H1 (cell line): ENCODE results near the gene HOTAIR. TPM values are rescaled to one million over a fixed set of nuclear protein-coding genes. Genes with fewer than 3 reads are reported as not detected.

ENCODE experiments used
- CTCF ChIA-PET: fragments of 300-600 bp; sonication (Branson Sonifier 250); formaldehyde crosslinking; loops from one replicate; lab custom pipeline; 2021; ENCODE audit not compliant: partially characterized antibody; lab: Charles Lee
- POLR2A ChIA-PET: fragments of 300-600 bp; sonication (Branson Sonifier 250); formaldehyde crosslinking; loops from one replicate; lab custom pipeline; 2021; ENCODE audit warnings: inconsistent platforms; ENCODE audit not compliant: partially characterized antibody; lab: Charles Lee
- DNase-seq, 2 experiments: peaks; one replicate each; pipeline versions ENCODE4 v3.0.0 to v3.0.0-alpha.2; 2010 to 2022; ENCODE audit warnings: low spot score in 2 of 2, low read depth in 1 of 2, mixed read lengths in 1 of 2
- FAIRE-seq: peaks from 2 replicates; lab custom pipeline; 2011; peaks lifted over from hg19 to GRCh38; lab: Jason Lieb, UNC
- H2AFZ ChIP-seq: 2 replicates; pipeline ENCODE4 v1.8.1; 2012; ENCODE audit warnings: low read length, inconsistent platforms
- H2AK5ac ChIP-seq: 2 replicates; pipeline ENCODE4 v1.6.1; 2013; ENCODE audit warnings: low read depth, low read length
- H2BK120ac ChIP-seq: replicated peaks from 2 replicates; pipeline ENCODE3; 2013; ENCODE audit warnings: low read depth, low read length, inconsistent platforms
- H2BK12ac ChIP-seq: 2 replicates; pipeline ENCODE4 v1.6.1; 2013; ENCODE audit warnings: low read depth, low read length
- H2BK15ac ChIP-seq: 2 replicates; pipeline ENCODE4 v1.6.1; 2013; ENCODE audit warnings: low read length
- H2BK20ac ChIP-seq: 2 replicates; pipeline ENCODE4 v1.6.1; 2013; ENCODE audit warnings: low read length
- H2BK5ac ChIP-seq: 2 replicates; pipeline ENCODE4 v1.6.1; 2013; ENCODE audit warnings: low read depth, low read length
- H3K14ac ChIP-seq: 2 replicates; pipeline ENCODE4 v1.6.1; 2013; ENCODE audit warnings: inconsistent platforms; ENCODE audit not compliant: insufficient read length
- H3K18ac ChIP-seq: 2 replicates; pipeline ENCODE4 v1.6.1; 2013; ENCODE audit warnings: low read length; ENCODE audit errors: extremely low read depth
- H3K23ac ChIP-seq: 2 replicates; pipeline ENCODE4 v1.6.1; 2013; ENCODE audit warnings: inconsistent platforms; ENCODE audit not compliant: insufficient read length
- H3K23me2 ChIP-seq: 2 replicates; pipeline ENCODE4 v1.6.1; 2013; ENCODE audit warnings: low read depth, low read length
- H3K27ac ChIP-seq: 2 replicates; pipeline ENCODE4 v1.6.1; 2011; ENCODE audit warnings: low read depth, low read length, inconsistent platforms
- H3K27me3 ChIP-seq, 4 experiments: replicated peaks in 1 of 4; 1 replicate in 1 of 4; 2 replicates in 3 of 4; pipeline versions ENCODE4 v1.6.1 to v1.8.1; 2011 to 2013; ENCODE audit warnings: low read length in 3 of 4, mild to moderate bottlenecking in 3 of 4, inconsistent platforms in 2 of 4, mixed read lengths in 2 of 4, moderate library complexity in 1 of 4; ENCODE audit not compliant: control insufficient read depth in 3 of 4, insufficient read depth in 3 of 4; ENCODE audit errors: extremely low read depth in 1 of 4
- H3K36me3 ChIP-seq, 4 experiments: 2 replicates each; pipeline versions ENCODE4 v1.6.1 to v1.8.1; 2011 to 2013; ENCODE audit warnings: mild to moderate bottlenecking in 4 of 4, low read length in 3 of 4, moderate library complexity in 2 of 4, control low read depth in 1 of 4, inconsistent platforms in 1 of 4; ENCODE audit not compliant: insufficient read depth in 4 of 4, control insufficient read depth in 2 of 4
- H3K4ac ChIP-seq: replicated peaks from 2 replicates; pipeline ENCODE3; 2013; ENCODE audit warnings: low read length, low read depth, mixed read lengths, inconsistent platforms; ENCODE audit not compliant: insufficient read length
- H3K4me1 ChIP-seq, 4 experiments: replicated peaks in 1 of 4; 1 replicate in 1 of 4; 2 replicates in 3 of 4; pipeline versions ENCODE4 v1.6.1 to v1.8.1; 2011 to 2013; ENCODE audit warnings: low read length in 3 of 4, inconsistent platforms in 2 of 4, mixed read lengths in 1 of 4; ENCODE audit not compliant: insufficient read depth in 4 of 4, control insufficient read depth in 3 of 4
- H3K4me2 ChIP-seq, 2 experiments: 2 replicates each; pipeline versions ENCODE4 v1.6.1 to v1.8.1; 2011 to 2013; ENCODE audit warnings: low read depth in 2 of 2, low read length in 2 of 2, control low read depth in 1 of 2, inconsistent platforms in 1 of 2, mild to moderate bottlenecking in 1 of 2; ENCODE audit not compliant: insufficient read depth in 1 of 2
- H3K4me3 ChIP-seq, 4 experiments: fragments of 200-600, 300-600 bp in 1 of 4; sonication (generic), shearing (Covaris generic), sonication (Bioruptor Twin) in 1 of 4; 2 replicates each; pipeline versions ENCODE4 v1.5.1 to v1.8.1; 2011 to 2016; ENCODE audit warnings: low read length in 4 of 4, low read depth in 3 of 4, control low read depth in 2 of 4, inconsistent platforms in 2 of 4, mild to moderate bottlenecking in 2 of 4, mixed read lengths in 1 of 4, moderate library complexity in 1 of 4; ENCODE audit not compliant: insufficient read depth in 2 of 4; ENCODE audit errors: extremely low read depth in 1 of 4
- H3K56ac ChIP-seq: replicated peaks from 2 replicates; pipeline ENCODE3; 2013; ENCODE audit warnings: low read depth, mild to moderate bottlenecking, mixed read lengths, low read length, inconsistent platforms; ENCODE audit not compliant: insufficient read length
- H3K79me1 ChIP-seq: 2 replicates; pipeline ENCODE4 v1.6.1; 2013; ENCODE audit warnings: low read depth, low read length, control low read depth
- H3K79me2 ChIP-seq, 2 experiments: 2 replicates each; pipeline versions ENCODE4 v1.6.1 to v1.8.1; 2012 to 2013; ENCODE audit warnings: low read length in 2 of 2, mild to moderate bottlenecking in 2 of 2, inconsistent platforms in 1 of 2; ENCODE audit not compliant: insufficient read depth in 2 of 2, control insufficient read depth in 1 of 2
- H3K9ac ChIP-seq, 4 experiments: replicated peaks in 1 of 4; 1 replicate in 1 of 4; 2 replicates in 3 of 4; pipeline versions ENCODE4 v1.6.1 to v1.8.1; 2011 to 2013; ENCODE audit warnings: low read depth in 3 of 4, low read length in 3 of 4, control low read depth in 2 of 4, mild to moderate bottlenecking in 2 of 4, moderate library complexity in 2 of 4, inconsistent platforms in 1 of 4; ENCODE audit errors: extremely low read depth in 1 of 4
- H3K9me3 ChIP-seq, 2 experiments: 2 replicates each; pipeline versions ENCODE4 v1.6.1 to v1.8.1; 2012 to 2013; ENCODE audit warnings: mild to moderate bottlenecking in 2 of 2, moderate library complexity in 2 of 2, control low read depth in 1 of 2, inconsistent platforms in 1 of 2, low read depth in 1 of 2, low read length in 1 of 2, mixed read lengths in 1 of 2; ENCODE audit not compliant: insufficient read depth in 2 of 2
- H4K20me1 ChIP-seq, 2 experiments: replicated peaks in 1 of 2; 2 replicates each; pipeline versions ENCODE3 to v1.8.1; 2011 to 2013; ENCODE audit warnings: inconsistent platforms in 2 of 2, low read length in 2 of 2, mild to moderate bottlenecking in 1 of 2; ENCODE audit not compliant: insufficient read depth in 2 of 2, control insufficient read depth in 1 of 2
- H4K5ac ChIP-seq: 2 replicates; pipeline ENCODE4 v1.6.1; 2013; ENCODE audit warnings: low read length, low read depth, mixed read lengths, inconsistent platforms; ENCODE audit not compliant: insufficient read length
- H4K8ac ChIP-seq: 2 replicates; pipeline ENCODE4 v1.8.0; 2013; ENCODE audit warnings: mild to moderate bottlenecking, moderate library complexity, low read length, inconsistent platforms; ENCODE audit not compliant: insufficient read depth; ENCODE audit errors: extremely low read depth
- H4K91ac ChIP-seq: replicated peaks from 2 replicates; pipeline ENCODE3; 2013; ENCODE audit warnings: low read length, mixed read lengths, inconsistent platforms; ENCODE audit not compliant: insufficient read length
- ASH2L ChIP-seq: fragments of 200-600, 300-600 bp; sonication (generic); IDR thresholded peaks from one replicate; pipeline ENCODE4 v1.7.1; 2017; ENCODE audit warnings: low read length
- CBX5 ChIP-seq: fragments of 300-800, 300-1000 bp; sonication (generic); IDR thresholded peaks from 2 replicates; pipeline ENCODE4 v1.7.1; 2016; ENCODE audit warnings: antibody characterized with exemption, low read length, low read depth
- CTBP2 ChIP-seq: IDR thresholded peaks from 2 replicates; pipeline ENCODE4 v1.7.0; 2011; ENCODE audit warnings: borderline replicate concordance, mild to moderate bottlenecking, moderate library complexity, mixed read lengths, low read length; ENCODE audit not compliant: insufficient read depth, insufficient read length
- CTCF ChIP-seq, 3 experiments: IDR thresholded peaks; 1 replicate in 2 of 3; 2 replicates in 1 of 3; pipeline versions ENCODE4 v1.5.1 to v1.6.1; 2011; ENCODE audit warnings: low read length in 3 of 3, mild to moderate bottlenecking in 3 of 3, inconsistent platforms in 2 of 3, low read depth in 1 of 3, moderate library complexity in 1 of 3; ENCODE audit not compliant: insufficient read depth in 1 of 3; ENCODE audit errors: control extremely low read depth in 1 of 3
- EZH2 ChIP-seq: fragments of 200-600 bp; sonication (generic); IDR thresholded peaks from 2 replicates; pipeline ENCODE4 v1.7.1; 2012; ENCODE audit warnings: low read depth, mild to moderate bottlenecking, moderate library complexity, low read length, inconsistent platforms; ENCODE audit not compliant: severe bottlenecking
- MAFK ChIP-seq: IDR thresholded peaks from 2 replicates; pipeline ENCODE4 v1.6.1; 2012; ENCODE audit warnings: low read depth, mild to moderate bottlenecking, improper control_type of control experiment, low read length
- RNF2 ChIP-seq: fragments of 200-900, 300-1000 bp; sonication (generic); IDR thresholded peaks from 2 replicates; pipeline ENCODE4 v1.7.1; 2016; ENCODE audit warnings: borderline replicate concordance, low read depth, mild to moderate bottlenecking, antibody characterized with exemption, low read length; ENCODE audit not compliant: poor library complexity, severe bottlenecking; ENCODE audit errors: missing control alignments
- SP1 ChIP-seq: IDR thresholded peaks from 2 replicates; pipeline ENCODE4 v1.6.1; 2011; ENCODE audit warnings: low read depth, low read length
- whole genome bisulfite sequencing, 2 experiments: shearing (Covaris generic) in 1 of 2; methylation state at CpG; one replicate each; pipeline versions ENCODE4 v1.1.6 to v1.1.7; 2013 to 2015; ENCODE audit warnings: low lambda C conversion rate in 2 of 2, mixed read lengths in 2 of 2, inconsistent platforms in 1 of 2, low coverage in 1 of 2, missing lambda C conversion rate in 1 of 2; ENCODE audit not compliant: insufficient replicate concordance in 2 of 2, insufficient coverage in 1 of 2, insufficient read length in 1 of 2; ENCODE audit errors: extremely low coverage in 1 of 2, missing lambda C conversion rate in 1 of 2; 5-methylcytosine and 5-hydroxymethylcytosine counted together
- polyA plus RNA-seq, 7 experiments: library from polyadenylated mRNA; depleted of rRNA in 3 of 7; stranded (reverse) in 5 of 7; unstranded in 2 of 7; fragments of >200 nt in 5 of 7; fragments of 200-250 nt in 2 of 7; gene quantifications; 1 replicate in 5 of 7; 2 replicates in 1 of 7; 4 replicates in 1 of 7; pipeline versions ENCODE4 v1.2.1 to v1.2.3, GENCODE V29; 2011 to 2013; ENCODE audit warnings: missing spikeins in 2 of 7, mixed read lengths in 2 of 7
- total RNA-seq: library from RNA; stranded (reverse); fragmentation: NEBNext Ultra II Directional; extraction: Animal tissue kit (Norgen Biotek cat#: 25700); gene quantifications from 2 replicates; pipeline ENCODE4 v1.2.1, GENCODE V29; 2021

The HOTAIR gene
- total and polyA plus RNA-seq, 2 of the 8 experiments (the other 6 are each of a cell fraction or from before 2014, with no cell fraction given): not detected

DNA sequence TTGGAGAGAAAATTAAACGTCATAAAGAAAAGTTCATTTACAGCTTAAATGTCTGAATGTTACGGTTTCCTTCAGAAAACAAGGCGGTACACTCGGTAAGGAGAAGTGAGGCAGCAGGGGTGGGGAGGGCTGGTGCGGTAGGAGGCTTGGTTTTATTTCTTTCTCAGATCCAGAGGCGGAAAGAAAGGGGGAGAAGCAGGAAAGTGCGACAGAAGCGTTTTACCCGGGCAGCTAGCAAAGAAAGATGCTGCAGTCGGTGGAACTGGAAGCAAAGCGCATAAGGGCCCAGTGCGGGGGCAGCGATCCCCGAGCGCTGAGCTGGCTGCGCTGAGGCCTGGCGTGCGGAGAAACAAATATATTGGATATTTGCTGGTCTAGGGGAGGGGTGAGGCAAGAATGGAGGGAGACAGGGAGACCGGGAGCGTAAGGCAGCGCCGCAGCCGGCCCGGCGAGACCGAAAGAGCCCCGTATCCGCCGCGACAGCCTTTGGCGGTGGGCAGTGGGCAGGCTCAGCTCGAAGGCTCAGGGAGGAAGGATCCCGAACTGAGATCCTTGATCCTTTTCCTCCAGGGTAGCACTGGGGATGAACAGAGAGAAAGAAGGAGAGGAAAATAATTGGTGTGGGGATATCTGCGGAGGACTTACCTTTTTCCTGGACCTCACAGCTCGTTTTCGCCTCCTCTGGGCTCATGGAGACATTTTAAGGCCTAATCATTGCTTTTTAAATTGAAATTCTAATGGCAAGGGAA, 8.2 kb downstream of the HOTAIR start:
- ChIA-PET CTCF (interaction anchor here (0.5 to 1.3 kb wide), 3 partner anchors 22 to 241 kb away, joined by 3 read pairs; no protein-coding TSS in a partner anchor), POLR2A (interaction anchor here (1.3 to 2.2 kb wide), 3 partner anchors 11 to 24 kb away, joined by 3 to 9 read pairs (median 5); partner anchors contain the start of gene HOXC12)
- H3K4me3 ChIP-seq: no peak overlapping the region
- no peaks in the 10 kb centered on the region for H3K23me2 ChIP-seq
- DNase-seq (peak in 1 of 2 experiments; percentile 59), FAIRE-seq (no peak)
- 0 out of 2 replicates have a peak overlapping the region, but pooled peaks have one; percentile 48 for H2BK20ac ChIP-seq
- H4K91ac ChIP-seq: no peak overlapping the region
- H3K14ac ChIP-seq: peak overlapping the region; percentile 79
- no peak overlapping the region for H3K9ac ChIP-seq
- H3K27me3 ChIP-seq: peaks cover 99 to 100% (median 100%) of the 10 kb centered on the region in 4 experiments
- peaks cover 0 to 4% (median 0%) of the 10 kb centered on the region in 4 experiments; a peak in 2 of 7 replicates for H3K4me1 ChIP-seq
- no peak overlapping the region for H2BK5ac ChIP-seq
- H3K4ac ChIP-seq: no peak overlapping the region
- no peaks in the 10 kb centered on the region; a peak in 2 of 8 replicates for H3K36me3 ChIP-seq
- H2BK12ac ChIP-seq: 0 out of 2 replicates have a peak overlapping the region, but pooled peaks have one; percentile 35
- H4K20me1 ChIP-seq: peaks cover 22 to 40% of the 10 kb centered on the region in 2 experiments
- 0 out of 2 replicates have a peak overlapping the region, but pooled peaks have one; percentile 34 for H2AK5ac ChIP-seq
- H4K8ac ChIP-seq: no peak overlapping the region
- H3K79me1 ChIP-seq: no peaks in the 10 kb centered on the region
- no peak overlapping the region for H4K5ac ChIP-seq
- no peak overlapping the region for H3K56ac ChIP-seq
- no peak overlapping the region for H2BK15ac ChIP-seq
- H3K79me2 ChIP-seq: no peaks in the 10 kb centered on the region
- no peak overlapping the region for H3K23ac ChIP-seq
- H3K9me3 ChIP-seq: no peaks in the 10 kb centered on the region
- 0 out of 2 replicates have a peak overlapping the region, but pooled peaks have one; percentile 3 for H3K18ac ChIP-seq
- WGBS, 2 experiments: 4% methylated on average over 36 of the region's 36 CpGs; no CpG with 5 or more reads in 1 of the 2 experiments
- no peak overlapping the region for H2AFZ ChIP-seq
- H3K27ac ChIP-seq: no peak overlapping the region
- no peak overlapping the region for H2BK120ac ChIP-seq
- H3K4me2 ChIP-seq: peak overlapping the region in 1 of 2 experiments; percentile 38; a peak in 1 of 4 replicates
- TF ChIP-seq CBX5 (no peak), CTBP2 (peak; percentile 38), CTCF (IDR thresholded peaks at IDR 0.05; ENCODE audit: control extremely low read depth in 1 of 3, insufficient read depth in 1 of 3, low read depth in 1 of 3, low read length in 3 of 3) (no peak), MAFK (no peak), EZH2 (peak; percentile 99), ASH2L (no peak), SP1 (no peak), RNF2 (peak; percentile 100)
